Measurements from ENCODE around the gene TJP3.
A peak's percentile ranks its signal among the peaks of the same experiment; 100 is the strongest.
"Not testable (repeated sequence)": the region's sequence is repeated elsewhere in the genome, so short reads cannot be mapped to it uniquely, and the experiment has no call there.

TJP3 gene

DNA sequence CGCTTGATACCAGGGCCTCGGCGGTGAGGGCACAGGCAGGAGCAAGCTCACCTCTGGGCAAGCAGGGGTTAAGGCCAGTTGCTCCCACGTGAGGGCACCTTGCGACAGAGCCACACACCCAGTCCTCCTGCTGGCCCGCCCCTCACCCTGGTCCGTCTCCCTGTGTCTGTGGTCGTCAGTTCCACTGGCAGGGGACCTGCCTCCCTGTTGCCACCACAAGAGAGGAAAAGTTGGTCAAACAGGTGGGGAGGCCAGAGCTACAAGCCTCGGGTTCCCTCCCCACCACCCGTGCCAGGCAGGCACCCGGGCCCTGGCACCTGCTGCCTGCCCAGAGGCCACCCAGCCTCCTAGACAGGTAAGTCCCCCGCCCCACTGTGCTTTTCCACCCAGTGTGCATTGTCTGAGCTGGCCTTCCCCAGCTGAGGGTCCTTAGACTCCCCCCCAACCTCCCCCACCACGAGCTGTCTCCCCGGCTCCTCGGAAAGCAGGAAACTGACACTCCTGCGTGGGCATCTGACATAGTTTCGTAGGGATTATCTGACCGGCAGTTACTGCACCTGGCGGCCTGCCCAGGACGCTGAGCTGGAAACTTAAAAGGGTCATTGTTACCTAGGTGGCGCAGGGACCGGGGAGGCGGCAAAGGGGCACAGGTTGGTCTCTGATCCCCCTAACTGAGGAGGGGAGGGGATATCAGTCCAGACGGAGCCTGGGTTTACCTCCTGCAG is at the start of gene TJP3:
Gene TJP3, plus strand, starts transcription at position 178 of the 725 bp plus-strand sequence. CDS start 20,049 bp downstream, outside the sequence.
- DNase-seq, result no peak

DNA sequence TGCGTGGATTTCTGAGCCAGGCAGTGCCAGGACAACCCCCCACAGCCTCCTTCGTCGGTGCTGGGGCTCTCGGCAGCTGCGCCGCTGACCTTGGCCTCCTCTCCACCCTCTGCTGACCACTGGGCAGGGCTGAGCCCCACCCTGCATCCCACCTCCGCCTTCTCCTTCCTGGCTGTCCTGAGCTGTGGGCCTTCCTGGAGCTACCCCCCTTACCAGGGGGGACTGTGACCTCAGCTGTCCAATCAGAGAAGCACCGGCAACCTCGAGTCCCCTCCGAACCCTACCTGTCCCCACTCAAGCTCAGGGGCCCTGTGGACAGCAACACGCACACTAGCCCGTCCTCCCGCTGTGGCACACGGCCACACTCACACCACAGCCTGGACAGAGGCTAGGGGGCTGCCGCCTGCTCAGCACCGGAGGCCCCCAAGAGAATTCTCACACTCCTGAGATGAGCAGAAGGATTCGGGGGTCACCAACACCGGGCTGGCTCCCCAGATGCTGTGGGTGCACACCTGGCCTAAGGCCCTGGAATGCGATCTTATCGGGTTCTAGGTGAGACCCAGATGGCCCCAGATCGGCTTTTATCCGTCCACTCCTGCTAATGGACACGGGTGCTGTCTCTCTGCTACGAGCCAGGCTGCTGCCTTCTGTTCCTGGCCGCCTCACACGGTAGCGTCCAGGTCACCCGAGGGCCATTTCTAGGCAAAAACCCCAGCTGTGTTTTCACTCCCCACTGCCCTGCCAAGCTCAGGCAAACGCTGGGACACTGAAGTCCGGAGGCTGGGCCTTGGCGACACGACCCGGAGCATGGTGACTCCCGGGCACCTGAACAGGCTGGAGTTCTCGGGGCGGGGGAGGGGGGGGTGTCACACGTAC is 49.1 kb upstream of the TJP3 start:
- DNase-seq, result no peak

DNA sequence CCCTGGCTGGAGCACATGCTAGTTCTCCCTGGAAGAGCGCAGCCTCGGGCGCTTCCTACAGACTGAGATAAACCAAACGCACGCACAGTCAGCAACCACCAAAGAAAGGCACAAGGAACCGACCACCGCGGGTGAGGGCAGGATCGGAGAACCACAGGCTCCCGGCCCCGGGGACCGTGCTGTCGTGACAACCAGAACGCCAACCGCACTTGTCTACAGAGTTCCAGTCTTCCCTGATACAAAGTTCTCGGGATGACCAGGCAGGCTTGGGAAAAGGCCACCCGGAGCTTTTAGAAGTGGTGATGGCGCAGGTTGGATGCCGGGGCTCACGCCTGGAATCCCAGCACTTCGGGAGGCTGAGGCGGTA is 48.5 kb upstream of the TJP3 start:
- no peak for DNase-seq

DNA sequence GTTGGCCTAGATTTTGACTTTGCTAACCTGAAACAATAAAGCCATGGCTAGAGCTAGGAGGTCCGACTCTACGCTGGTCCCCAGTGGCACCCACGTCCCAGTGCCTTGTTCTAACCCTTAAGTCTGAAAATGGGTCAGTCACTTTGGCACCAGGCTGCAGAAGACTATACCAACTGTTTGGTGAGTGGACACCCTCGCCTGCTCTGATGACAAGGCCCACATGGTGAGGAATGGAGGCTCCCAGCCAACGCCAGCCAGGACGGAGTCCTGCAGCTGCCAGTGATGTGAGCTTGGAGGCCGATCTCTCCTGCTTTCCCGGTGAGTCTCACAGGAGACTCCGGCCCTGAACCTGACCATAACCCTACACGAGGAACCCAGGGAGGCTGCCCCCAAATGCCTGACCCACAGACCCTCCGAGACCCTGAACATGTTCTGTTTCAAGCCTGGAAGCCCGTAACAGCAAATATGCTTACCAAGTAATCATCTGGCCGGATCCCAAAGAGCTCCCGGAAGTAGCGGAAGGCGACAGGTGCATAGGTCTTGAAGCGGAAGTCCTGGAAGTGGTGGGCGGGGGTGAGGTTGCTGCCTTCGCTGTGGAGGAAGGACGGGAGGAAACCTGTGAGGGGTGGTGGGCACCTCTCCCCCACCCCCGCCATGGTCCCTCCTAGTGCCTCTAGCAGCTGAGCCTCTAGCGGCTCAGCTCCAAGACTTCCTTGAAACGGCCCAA is 47.5 kb upstream of the TJP3 start:
- DNase-seq, result no peak

- no peak for DNase-seq
These were observed 46.6 kb upstream of the TJP3 start for GRCh38 chr19:3661284-3662238.

GRCh38 chr19:3663838-3664237 is 44.3 kb upstream of the TJP3 start:
- DNase-seq, result no peak

DNA sequence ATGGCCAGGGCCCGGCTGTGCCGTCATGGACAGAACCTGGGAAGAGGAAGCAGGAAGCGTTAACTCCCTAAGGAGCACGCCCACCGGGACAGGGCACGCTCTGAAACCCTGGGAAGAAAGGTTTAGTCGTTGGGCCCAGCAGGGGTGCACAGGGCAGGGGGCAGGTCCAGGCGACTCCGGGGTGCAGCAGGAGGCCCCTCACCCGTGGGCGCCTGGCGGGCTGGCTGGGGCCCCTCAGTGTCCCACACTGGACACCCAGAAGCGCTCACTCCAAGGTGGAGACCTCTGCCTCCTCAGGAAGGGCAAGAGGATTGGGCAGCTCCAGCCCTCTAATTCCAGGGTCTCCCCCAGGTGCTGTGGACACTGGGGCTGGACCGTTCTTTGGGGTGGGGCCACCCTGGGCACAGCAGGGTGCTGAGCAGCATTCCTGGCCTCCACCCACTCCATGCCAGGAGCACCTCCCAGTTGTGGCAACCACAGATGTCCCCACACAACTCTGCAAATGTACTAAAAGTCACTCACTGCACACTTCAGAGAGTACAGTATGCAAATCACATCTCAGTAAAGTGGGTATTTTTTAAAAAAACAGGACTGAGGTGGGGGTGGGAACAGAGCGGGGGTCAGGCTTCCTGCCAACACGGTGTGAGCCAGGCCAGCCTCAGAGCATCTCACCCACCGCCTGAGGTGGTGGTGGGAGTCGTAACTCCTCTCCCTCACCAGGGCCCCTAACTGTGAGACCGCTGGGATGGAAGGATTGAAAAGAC is 43.1 kb upstream of the TJP3 start:
- DNase-seq, result no peak

- DNase-seq, result peak; percentile 48
These were observed 42.3 kb upstream of the TJP3 start for GRCh38 chr19:3665681-3666544.

DNA sequence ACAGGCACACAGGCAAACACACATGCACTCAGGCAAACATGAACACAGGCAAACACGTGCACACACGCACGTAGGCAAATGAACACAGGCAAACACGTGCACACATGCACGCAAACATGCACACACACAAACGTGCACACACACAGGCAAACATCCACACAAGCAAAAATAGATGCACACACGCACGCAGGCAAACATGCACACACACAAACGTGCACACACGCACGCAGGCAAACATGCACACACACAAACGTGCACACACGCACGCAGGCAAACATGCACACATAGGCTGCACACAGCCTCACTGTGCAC is 41.7 kb upstream of the TJP3 start:
- DNase-seq, result not testable (repeated sequence)

GRCh38 chr19:3667037-3667638 is 41.0 kb upstream of the TJP3 start:
- no peak for DNase-seq

DNA sequence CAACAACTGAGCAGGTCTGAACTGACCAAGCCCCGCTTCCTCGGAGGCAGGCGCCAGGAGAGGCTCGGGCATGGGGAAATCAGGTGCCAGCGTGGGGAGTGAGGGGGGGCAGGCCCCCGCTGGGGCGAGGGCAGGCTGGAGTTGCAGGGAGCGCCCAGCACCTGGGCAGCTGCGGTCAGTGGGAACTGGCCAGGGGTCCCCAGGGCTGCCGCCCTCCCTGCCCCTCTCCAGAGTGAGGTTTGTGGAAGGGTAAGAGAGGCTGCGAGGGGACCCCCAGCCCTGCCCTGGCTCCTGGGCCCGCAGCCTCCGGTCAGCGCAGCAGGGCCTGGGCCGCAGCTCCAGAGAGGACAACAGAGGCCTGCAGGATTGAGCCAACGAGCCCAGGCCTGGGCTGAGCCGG is 40.4 kb upstream of the TJP3 start:
- DNase-seq, result no peak

DNA sequence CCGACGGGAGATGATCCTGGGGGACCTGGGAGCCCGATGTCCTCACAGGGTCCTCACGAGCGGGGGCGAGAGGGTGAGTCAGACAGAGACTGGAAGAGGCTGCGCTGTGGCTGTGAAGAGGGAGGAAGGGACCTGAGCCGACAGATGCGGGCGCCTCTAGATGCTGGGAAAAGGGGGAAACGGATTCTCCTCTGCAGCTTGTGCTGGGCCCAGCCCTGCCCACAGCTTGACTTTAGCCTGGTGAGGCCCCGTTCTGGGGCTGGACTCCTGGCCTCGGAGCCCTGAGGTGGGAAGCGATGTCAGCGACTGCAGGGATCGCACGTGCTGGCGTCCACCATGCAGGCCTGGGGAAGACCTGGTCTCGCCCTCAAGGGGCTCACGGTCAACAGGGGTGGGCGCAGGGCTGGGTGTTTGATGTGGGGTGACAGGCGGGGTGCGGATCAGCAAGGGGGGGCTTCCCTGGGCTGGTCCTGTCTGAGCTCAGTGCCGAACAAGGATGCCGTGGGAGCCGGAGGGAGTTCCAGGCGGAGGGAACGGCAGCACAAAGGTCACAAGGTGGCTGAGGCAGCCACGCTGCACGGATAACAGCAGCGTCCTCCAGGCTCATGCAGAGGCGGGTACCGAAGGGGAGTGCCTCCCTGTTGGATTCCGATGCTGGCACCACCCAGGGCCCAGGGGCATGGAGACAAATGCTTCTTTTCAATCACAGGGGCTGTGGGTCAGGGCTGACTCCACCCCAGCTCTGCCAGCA is 39.7 kb upstream of the TJP3 start:
- peak; percentile 12 for DNase-seq

GRCh38 chr19:3669082-3669946 is 38.9 kb upstream of the TJP3 start:
- DNase-seq, result peak; percentile 73

GRCh38 chr19:3669947-3670795 is 38.0 kb upstream of the TJP3 start:
- DNase-seq, result peak; percentile 45

GRCh38 chr19:3670796-3671679 is 37.1 kb upstream of the TJP3 start:
- DNase-seq, result no peak
